Measurements from ENCODE around the gene NLRC5.
"Not testable (repeated sequence)": the region's sequence is repeated elsewhere in the genome, so short reads cannot be mapped to it uniquely, and the experiment has no call there.

Gene NLRC5

DNA sequence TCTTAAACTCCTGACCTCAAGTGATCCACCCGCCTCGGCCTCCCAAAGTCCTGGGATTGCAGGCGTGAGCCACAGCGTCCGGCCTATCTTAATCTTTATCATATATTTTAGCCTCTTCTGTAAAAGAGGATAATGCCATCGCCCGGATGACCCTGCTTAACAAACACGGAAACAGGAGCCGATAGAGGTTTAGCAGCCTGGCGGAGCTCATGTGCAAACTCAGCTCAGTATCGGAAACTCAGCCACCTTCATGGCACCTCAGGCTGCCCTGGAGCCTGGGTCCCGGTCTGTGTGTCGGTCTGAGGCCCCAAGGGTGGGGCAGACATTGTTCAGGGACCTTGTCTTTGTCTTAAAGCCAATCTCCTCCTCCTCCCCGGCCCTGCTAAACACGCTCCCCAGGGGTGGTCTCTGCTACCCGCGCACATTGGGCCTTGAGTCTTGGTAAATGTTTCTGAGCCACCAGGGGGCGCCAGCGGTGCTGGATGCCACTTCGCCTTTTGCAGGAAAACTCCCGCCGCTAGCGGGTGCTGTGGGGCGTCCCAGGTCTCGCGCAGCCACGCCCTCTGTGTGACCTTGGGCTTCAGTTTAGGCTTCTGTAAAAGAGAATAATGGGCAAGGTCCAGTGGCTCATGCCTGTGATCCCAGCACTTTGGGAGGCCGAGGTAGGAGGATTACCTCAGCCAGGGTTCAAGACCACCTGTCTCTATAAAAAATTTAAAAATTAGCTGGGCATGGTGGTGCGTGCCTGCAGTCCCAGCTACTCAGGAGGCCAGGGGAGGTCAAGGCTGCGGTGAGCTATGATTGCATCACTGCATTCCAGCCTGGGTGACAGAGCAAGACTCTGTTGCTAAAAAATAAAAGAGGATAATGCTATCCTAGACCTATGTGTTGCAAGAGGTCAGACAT, 24.9 kb upstream of the NLRC5 start:
- DNase-seq (ENCODE audit: low read depth) = peak; percentile 83

DNA sequence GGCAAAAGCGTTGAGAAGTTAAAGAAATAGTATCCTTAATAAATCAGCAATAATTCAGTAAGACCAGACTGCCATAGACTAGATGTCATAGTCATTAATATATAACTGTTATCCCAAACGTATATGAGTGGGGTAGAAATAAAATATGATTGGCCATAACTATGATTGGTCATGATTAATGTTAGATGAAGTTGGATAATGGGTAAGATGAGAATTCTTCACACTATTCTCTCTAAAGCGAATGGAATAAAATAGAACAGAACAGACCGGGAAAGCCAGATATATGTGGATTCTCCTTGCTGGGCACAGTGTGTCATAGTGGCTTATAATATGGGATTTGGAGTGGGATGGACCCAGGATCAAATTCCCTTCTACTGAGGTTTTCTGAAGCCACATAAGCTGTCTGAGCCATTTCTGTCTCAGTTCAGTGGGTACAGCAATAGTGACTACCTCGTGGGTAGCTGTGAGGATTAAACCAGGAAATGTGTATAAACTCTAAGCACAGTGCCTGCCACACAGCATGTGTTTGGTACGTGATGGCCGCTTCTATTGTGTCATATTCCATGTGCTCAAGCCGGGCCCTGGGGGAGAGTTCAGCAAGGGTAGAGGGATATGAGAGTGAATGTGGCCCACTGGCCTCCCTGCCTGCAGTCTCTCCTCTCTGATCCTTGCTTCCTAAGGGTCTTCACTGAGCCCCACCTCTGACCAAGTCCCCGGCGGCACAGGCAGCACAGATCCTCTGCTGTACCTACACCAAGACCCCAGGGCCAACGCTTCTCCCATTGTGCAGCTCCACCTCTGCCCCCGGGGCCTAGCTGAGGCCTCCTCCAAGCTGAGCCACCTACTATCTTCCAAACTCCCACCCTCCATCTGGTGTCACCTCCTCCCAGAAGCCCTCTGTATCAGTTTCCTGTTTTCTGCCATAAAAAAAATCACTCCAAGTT, 23.9 kb upstream of the NLRC5 start:
- DNase-seq (ENCODE audit: low read depth) = no peak

DNA sequence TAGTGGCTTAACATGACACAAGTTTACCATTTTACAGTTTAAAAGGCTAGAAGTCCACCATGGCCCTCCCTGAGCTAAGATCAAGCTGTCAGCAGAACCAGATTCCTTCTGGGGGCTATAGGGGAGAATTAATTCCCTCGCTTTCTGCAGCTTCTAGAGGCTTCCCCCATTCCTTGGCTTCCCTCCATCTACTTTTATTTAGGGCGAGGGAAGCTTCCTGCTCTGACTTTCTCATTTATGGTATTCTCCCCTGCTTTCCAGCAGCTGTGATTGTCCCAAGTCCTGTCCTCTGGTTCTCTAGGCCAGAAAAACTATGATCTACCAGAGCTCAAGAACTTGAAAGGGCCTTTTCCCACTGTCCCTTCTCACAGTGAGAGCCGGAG, 23.3 kb upstream of the NLRC5 start:
- DNase-seq (ENCODE audit: low read depth) = no peak

GRCh38 chr16:56967733-56968132, 21.6 kb upstream of the NLRC5 start:
- DNase-seq (ENCODE audit: low read depth) = no peak

GRCh38 chr16:56969769-56970168, 19.6 kb upstream of the NLRC5 start:
- DNase-seq (ENCODE audit: low read depth) = no peak

DNA sequence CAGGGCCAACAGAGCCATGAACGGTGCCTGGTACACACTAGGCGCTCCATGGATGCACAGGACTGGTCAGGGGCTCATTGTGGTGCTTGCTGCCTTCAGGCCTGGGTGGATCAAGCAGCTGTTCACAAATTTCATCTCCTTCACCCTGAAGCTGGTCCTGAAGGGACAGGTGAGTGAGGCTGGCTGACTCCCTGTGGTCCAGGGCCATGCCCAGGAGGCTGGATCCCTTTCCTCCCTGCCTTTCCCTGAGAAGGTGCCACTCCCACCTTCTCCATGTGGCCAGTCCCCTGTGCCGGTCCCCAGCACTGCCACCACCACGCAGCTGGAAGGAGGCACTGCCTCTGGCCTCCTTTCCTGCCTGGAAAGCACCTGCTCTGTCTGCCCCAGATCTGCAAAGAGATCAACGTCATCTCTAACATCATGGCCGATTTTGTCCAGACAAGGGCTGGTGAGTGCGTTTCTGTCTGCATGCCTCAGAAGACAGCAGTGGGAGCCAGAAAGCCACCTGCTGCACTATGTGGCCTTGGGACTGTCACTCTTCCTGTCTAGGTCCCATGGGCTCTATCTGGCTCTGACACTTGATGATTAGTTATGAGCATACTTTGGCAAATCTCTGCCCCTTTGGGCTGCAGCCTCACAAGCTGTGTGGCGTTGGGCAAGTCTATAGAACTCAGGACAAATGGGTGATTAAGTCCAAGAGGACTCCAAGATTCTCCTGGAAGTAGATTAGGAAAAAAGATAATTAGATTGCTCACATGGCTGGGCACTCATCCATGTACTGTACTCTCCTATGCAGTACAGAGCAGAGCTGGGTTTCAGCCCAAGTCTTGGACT, 18.2 kb upstream of the NLRC5 start:
- no peak for DNase-seq (ENCODE audit: low read depth)

DNA sequence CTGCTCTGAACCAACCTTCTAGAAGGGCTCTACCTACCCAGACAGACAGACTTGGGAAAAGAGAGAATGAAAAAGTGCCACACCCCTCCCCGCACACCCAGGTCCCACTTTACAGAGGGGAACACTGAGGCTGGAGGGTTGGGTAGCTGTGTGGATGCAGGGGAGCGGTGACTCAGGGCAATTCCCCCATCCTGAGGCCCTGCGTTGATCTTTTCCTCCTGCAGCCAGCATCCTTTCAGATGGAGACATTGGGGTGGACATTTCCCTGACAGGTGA, 17.7 kb upstream of the NLRC5 start:
- DNase-seq (ENCODE audit: low read depth) = no peak

GRCh38 chr16:56972403-56973293, 16.7 kb upstream of the NLRC5 start:
- DNase-seq (ENCODE audit: low read depth) = no peak

DNA sequence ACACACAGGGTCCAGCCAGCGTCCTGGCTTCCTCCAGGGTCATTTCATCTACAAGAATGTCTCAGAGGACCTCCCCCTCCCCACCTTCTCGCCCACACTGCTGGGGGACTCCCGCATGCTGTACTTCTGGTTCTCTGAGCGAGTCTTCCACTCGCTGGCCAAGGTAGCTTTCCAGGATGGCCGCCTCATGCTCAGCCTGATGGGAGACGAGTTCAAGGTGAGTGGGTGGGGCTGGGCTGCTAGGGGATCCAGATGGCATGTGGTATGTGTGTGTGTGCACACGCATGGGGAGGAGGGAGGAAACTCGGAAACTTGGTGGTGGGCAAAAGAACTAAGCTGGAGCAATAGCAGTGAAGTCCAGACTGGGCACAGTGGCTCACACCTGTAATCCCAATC, 16.1 kb upstream of the NLRC5 start:
- DNase-seq (ENCODE audit: low read depth) = no peak

DNA sequence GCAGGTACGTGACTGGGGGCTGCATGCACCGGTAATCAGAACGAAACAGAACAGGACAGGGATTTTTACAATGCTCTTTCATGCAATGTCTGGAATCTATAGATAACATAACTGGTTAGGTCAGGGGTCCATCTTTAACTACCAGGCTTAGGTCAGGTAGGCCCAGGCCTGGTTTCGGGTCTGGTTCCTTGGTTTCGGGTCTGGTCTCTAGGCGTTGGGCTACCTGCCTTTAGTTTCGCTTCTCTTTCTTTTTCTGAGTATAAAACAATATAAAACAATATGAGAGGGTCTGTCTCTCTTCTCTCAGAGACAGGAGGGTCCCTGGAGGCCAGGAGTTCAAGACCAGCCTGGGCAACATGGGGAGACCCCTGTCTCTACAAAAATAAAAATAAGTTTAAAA, 15.5 kb upstream of the NLRC5 start:
- not testable (repeated sequence) for DNase-seq (ENCODE audit: low read depth)

- DNase-seq (ENCODE audit: low read depth) = no peak
Observed at GRCh38 chr16:56974549-56975300, 14.6 kb upstream of the NLRC5 start.

DNA sequence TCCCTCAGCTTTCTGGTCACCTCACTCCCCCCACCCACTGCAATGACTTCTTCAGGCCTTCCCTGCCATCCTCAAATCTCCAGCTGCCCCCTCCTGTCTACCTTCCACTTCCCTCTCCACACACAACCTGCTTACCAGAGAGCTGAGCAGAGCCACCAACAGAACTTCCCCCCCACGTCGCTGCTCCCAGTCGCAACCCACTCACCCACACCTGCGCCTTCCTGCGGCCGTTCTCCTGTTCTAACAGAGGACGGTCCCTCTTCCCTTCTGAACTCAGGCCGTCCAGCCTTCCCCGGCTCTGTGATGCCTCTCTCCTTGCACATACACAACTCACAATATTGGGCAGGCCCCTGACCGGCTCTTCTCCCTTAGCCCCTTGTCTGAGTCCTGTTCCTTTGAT, 13.6 kb upstream of the NLRC5 start:
- no peak for DNase-seq (ENCODE audit: low read depth)

- DNase-seq (ENCODE audit: low read depth) = no peak
Observed at GRCh38 chr16:56977216-56977615, 12.1 kb upstream of the NLRC5 start.

DNA sequence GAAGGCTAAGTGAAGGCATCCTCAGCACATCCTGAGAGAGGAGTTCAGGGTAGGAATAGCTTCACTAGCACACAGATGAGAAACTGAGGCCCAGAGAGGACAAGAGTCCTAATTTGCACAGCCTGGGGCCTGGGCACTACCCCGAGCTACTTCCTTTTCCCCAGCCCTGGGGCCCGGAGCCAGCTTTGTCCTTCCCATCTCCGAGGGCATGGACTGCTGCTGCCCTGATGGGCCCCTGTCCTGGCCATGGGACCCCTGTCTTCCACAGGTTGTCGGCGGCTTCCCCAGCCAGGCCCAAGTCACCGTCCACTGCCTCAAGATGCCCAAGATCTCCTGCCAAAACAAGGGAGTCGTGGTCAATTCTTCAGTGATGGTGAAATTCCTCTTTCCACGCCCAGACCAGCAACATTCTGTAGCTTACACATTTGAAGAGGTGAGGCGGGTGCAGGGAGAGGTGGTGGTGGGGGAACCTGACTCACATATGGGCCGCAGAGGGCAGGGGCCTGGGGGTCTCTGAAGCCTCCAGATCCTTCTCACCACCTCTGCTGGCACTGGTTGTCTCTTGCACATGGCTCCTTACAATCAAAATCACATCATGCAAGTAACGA, 11.4 kb upstream of the NLRC5 start:
- no peak for DNase-seq (ENCODE audit: low read depth)

GRCh38 chr16:56980201-56980535, 9.2 kb upstream of the NLRC5 start:
- DNase-seq (ENCODE audit: low read depth) = no peak

DNA sequence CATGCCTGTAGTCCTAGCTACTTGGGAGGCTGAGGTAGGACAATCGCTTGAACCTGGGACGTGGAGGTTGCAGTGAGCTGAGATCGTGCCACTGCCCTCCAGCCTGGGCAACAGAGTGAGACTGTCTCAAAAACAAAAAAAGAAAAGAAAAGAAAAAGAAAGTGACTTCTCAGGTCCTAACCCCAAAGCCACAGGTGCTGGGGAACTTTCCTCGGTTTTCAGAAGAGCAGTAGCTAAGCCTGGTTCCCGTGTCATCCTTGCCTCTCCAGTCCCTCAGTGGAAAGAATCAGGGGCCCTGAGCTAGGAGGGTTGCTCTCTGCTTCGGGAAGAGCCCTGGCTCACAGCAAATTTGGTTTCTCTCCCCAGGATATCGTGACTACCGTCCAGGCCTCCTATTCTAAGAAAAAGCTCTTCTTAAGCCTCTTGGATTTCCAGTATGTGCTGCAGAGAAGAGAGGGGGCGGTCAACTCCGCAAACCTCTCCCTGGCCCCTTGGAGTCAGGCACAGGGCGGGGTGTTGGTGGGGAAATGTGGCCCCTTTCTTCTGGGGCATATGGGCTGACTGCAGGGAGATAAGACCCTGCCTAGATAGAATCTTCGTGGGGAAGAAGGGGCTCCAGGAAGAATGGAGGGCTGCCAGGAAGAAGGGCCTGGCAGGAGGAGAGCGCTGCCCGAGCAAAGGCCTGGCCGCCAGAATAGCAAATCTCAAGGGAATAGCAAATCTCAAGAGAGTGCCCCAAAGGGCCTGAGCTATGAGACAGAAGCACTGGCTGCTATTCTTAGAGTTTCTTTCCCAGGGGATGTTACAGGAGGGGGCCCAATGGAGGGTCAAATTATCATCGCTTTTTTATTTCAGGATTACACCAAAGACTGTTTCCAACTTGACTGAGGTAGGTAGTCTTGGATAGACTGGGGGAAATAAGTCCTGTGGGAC, 8.3 kb upstream of the NLRC5 start:
- no peak for DNase-seq (ENCODE audit: low read depth)

DNA sequence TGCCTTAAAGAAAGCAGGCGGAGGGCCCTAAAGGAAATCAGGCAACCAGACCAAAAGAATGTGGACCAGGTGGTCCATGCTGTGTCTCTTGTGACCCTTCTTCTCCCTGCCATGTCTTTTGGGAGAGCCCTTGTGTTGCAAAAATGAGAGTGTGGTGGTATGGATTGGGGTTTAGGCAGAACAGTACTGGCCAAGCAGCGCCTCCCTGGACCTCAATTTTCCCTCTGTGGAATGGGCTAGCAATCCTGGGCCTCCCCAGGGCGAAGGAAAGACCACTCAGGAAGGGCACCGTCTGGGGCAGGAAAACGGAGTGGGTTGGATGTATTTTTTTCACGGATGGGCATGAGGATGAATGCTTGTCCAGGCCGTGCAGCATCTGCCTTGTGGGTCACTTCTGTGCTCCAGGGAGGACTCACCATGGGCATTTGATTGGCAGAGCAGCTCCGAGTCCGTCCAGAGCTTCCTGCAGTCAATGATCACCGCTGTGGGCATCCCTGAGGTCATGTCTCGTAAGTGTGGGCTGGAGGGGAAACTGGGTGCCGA, 7.6 kb upstream of the NLRC5 start:
- no peak for DNase-seq (ENCODE audit: low read depth)

DNA sequence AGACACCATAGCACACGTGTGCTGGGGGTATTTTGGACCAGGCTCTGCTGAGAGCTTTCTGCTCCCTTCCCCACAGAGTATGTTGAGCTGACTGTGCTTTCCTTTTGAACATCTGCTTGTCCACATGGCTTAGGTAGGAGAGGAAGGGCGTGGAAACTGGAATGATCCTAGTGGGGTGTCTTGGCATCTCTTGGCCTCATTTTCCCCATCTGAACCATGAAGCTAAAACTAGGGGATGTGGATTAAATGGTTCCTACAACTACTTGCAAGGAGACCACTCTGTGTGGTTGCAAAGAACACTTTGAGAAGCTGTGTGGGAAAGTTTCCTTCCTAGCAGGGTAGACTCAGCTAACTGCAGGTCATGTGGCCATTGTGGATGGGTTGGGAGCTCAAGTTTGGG, 6.7 kb upstream of the NLRC5 start:
- DNase-seq (ENCODE audit: low read depth) = no peak

DNA sequence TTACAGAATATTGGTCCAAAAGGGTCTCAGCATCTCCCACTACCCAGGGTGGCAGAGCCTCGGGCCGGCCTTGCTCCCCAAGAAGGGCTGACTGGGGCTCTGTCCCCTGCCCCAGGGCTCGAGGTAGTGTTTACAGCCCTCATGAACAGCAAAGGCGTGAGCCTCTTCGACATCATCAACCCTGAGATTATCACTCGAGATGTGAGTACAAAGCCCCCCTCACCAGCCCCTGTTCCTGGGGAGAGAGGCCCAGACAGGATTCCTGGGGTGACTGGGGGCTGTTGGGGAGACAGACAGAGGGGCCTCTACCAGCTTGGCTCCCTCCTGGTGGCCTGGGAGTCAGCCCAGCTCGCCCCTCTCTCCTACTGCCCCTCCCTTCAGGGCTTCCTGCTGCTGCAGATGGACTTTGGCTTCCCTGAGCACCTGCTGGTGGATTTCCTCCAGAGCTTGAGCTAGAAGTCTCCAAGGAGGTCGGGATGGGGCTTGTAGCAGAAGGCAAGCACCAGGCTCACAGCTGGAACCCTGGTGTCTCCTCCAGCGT, 6.1 kb upstream of the NLRC5 start:
- no peak for DNase-seq (ENCODE audit: low read depth)
